K562 (cell line): ENCODE measurements around the gene GALNT7. TPM values are rescaled to one million over a fixed set of nuclear protein-coding genes. Genes with fewer than 3 reads are reported as not detected.
A peak's percentile ranks its signal among the peaks of the same experiment; 100 is the strongest.

Source experiments
- COPS2 ChIP-seq: fragments of 450-650 bp; conservative IDR thresholded peaks from 2 replicates; pipeline ENCODE4 v1.6.1; 2016; ENCODE audit warnings: mild to moderate bottlenecking, moderate library complexity
- GABPB2 ChIP-seq: fragments of 250-450 bp; sonication (Bioruptor Pico); conservative IDR thresholded peaks from 2 replicates; pipeline ENCODE4 v1.5.1; 2021; ENCODE audit warnings: mild to moderate bottlenecking
- MED1 ChIP-seq: sonication (generic); formaldehyde crosslinking; IDR thresholded peaks from 2 replicates; pipeline ENCODE4 v1.8.1; 2023; ENCODE audit warnings: missing genetic modification reagents, borderline replicate concordance
- SAP30 ChIP-seq: fragments of 200-600 bp; sonication (generic); IDR thresholded peaks from 2 replicates; pipeline ENCODE4 v1.6.1; 2012; ENCODE audit warnings: borderline replicate concordance, low read depth, mild to moderate bottlenecking, moderate library complexity, low read length, control low read depth, inconsistent platforms; ENCODE audit not compliant: insufficient read depth, poor library complexity, severe bottlenecking
- TEAD1 ChIP-seq, 2 experiments: fragments of 450-650 bp in 1 of 2; sonication (generic) in 1 of 2; formaldehyde crosslinking; IDR thresholded peaks; 2 replicates each; pipeline versions ENCODE4 v1.4.0 to v1.8.0; 2020 to 2022; ENCODE audit warnings: mild to moderate bottlenecking in 2 of 2, missing genetic modification reagents in 1 of 2
- polyA plus RNA-seq, 8 experiments: library from polyadenylated mRNA; depleted of rRNA in 4 of 8; stranded (reverse) in 5 of 8; unstranded in 3 of 8; fragments of >200 nt; fragmentation: Nextera tagmentation in 2 of 8; fragmentation: Illumina TruSeq in 1 of 8; extraction: Ambion mirVana in 2 of 8; extraction: Trizol in 1 of 8; gene quantifications; 2 replicates each; pipeline versions ENCODE4 v1.2.1 to v1.2.3, GENCODE V29; 2011 to 2014; ENCODE audit warnings: inconsistent platforms in 1 of 8, missing spikeins in 1 of 8
- total RNA-seq, 7 experiments: library from RNA; depleted of rRNA in 6 of 7; stranded (reverse); fragments of >200 nt in 6 of 7; fragmentation: Illumina TruSeq in 2 of 7; extraction: Trizol in 2 of 7; gene quantifications; 2 replicates each; pipeline versions ENCODE4 v1.2.1 to v1.2.3, GENCODE V29; 2011 to 2021; ENCODE audit warnings: low replicate concordance in 1 of 7
- TF ChIP-seq, protein P1 (sequence below), 2 experiments: IDR thresholded peaks in 1 of 2; conservative IDR thresholded peaks in 1 of 2; 2 replicates each; pipeline ENCODE4 v1.6.1; 2016; ENCODE audit warnings: low read depth in 2 of 2, mild to moderate bottlenecking in 1 of 2, missing compliant biosample characterization in 1 of 2, missing genetic modification characterization in 1 of 2, moderate library complexity in 1 of 2
- TF ChIP-seq, protein P2 (sequence below): fragments of 450-650 bp; IDR thresholded peaks from 2 replicates; pipeline ENCODE4 v1.6.1; 2016; ENCODE audit warnings: low read depth
- TF ChIP-seq, protein P3 (sequence below), 2 experiments: fragments of 450-650 bp; IDR thresholded peaks; 2 replicates each; pipeline ENCODE4 v1.6.1; 2018; ENCODE audit warnings: mild to moderate bottlenecking in 2 of 2, low read depth in 1 of 2; ENCODE audit not compliant: partially characterized antibody in 2 of 2

The GALNT7 gene
- total and polyA plus RNA-seq, 9 of the 15 experiments (the other 6 are each of a cell fraction or from before 2014, with no cell fraction given) = 16.7 to 38.7 (median 31.1) TPM

DNA sequence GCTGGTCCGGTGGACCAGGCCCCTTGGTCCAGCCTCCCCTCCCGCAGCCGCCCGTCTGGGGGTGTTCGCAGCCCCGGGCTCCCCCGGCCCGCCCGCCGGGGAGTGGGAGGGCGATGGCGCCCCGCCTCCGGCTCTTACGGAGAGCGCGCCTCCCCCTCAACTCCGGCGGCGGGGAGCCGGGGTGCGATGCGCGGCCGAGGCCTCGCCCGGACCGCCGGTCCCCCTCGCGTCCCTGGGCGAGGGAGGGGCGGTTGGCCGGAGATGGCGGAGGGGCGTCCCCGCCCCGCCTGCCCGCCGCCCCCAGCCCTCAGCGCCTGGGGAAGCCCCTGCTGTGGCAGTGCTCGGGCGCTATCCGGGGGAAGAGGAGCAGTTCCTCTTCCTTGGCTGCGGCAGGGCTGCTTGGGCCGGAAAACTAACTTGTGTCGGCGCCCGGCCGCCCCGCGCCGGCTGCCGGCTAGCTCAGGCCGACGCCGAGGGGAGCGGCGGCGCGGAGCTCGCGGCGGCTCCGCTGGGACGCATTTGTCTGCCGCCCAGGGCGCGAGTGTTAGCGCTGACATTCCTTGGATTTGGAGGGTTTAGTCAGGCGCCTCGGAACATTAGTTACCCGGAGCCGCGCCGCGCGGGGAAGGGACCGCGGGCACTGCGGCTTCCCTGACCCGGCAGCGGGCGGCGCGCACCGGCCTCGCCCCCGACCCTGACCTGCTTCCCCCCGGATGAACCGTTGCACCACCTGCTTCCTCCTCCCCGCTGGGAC is 994 bp downstream of the GALNT7 start (continued):
- TF ChIP-seq MED1 (CRISPR knock-in tag) (no peak), TEAD1 (CRISPR knock-in tag; IDR thresholded peaks at IDR 0.05) (peak in 1 of 2 experiments; percentile 43; a peak in 1 of 4 replicates), COPS2 (no peak), SAP30 (peak; percentile 44), GABPB2 (CRISPR knock-in tag) (no peak)
- TF ChIP-seq, protein P1, sequence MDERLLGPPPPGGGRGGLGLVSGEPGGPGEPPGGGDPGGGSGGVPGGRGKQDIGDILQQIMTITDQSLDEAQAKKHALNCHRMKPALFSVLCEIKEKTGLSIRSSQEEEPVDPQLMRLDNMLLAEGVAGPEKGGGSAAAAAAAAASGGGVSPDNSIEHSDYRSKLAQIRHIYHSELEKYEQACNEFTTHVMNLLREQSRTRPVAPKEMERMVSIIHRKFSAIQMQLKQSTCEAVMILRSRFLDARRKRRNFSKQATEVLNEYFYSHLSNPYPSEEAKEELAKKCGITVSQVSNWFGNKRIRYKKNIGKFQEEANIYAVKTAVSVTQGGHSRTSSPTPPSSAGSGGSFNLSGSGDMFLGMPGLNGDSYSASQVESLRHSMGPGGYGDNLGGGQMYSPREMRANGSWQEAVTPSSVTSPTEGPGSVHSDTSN (CRISPR knock-in tag; IDR thresholded peaks at IDR 0.05; ENCODE audit: low read depth) = no peak
- TF ChIP-seq, protein P1 (tag; conservative IDR thresholded peaks at IDR 0.05; ENCODE audit: low read depth) = no peak
- TF ChIP-seq, protein P2, sequence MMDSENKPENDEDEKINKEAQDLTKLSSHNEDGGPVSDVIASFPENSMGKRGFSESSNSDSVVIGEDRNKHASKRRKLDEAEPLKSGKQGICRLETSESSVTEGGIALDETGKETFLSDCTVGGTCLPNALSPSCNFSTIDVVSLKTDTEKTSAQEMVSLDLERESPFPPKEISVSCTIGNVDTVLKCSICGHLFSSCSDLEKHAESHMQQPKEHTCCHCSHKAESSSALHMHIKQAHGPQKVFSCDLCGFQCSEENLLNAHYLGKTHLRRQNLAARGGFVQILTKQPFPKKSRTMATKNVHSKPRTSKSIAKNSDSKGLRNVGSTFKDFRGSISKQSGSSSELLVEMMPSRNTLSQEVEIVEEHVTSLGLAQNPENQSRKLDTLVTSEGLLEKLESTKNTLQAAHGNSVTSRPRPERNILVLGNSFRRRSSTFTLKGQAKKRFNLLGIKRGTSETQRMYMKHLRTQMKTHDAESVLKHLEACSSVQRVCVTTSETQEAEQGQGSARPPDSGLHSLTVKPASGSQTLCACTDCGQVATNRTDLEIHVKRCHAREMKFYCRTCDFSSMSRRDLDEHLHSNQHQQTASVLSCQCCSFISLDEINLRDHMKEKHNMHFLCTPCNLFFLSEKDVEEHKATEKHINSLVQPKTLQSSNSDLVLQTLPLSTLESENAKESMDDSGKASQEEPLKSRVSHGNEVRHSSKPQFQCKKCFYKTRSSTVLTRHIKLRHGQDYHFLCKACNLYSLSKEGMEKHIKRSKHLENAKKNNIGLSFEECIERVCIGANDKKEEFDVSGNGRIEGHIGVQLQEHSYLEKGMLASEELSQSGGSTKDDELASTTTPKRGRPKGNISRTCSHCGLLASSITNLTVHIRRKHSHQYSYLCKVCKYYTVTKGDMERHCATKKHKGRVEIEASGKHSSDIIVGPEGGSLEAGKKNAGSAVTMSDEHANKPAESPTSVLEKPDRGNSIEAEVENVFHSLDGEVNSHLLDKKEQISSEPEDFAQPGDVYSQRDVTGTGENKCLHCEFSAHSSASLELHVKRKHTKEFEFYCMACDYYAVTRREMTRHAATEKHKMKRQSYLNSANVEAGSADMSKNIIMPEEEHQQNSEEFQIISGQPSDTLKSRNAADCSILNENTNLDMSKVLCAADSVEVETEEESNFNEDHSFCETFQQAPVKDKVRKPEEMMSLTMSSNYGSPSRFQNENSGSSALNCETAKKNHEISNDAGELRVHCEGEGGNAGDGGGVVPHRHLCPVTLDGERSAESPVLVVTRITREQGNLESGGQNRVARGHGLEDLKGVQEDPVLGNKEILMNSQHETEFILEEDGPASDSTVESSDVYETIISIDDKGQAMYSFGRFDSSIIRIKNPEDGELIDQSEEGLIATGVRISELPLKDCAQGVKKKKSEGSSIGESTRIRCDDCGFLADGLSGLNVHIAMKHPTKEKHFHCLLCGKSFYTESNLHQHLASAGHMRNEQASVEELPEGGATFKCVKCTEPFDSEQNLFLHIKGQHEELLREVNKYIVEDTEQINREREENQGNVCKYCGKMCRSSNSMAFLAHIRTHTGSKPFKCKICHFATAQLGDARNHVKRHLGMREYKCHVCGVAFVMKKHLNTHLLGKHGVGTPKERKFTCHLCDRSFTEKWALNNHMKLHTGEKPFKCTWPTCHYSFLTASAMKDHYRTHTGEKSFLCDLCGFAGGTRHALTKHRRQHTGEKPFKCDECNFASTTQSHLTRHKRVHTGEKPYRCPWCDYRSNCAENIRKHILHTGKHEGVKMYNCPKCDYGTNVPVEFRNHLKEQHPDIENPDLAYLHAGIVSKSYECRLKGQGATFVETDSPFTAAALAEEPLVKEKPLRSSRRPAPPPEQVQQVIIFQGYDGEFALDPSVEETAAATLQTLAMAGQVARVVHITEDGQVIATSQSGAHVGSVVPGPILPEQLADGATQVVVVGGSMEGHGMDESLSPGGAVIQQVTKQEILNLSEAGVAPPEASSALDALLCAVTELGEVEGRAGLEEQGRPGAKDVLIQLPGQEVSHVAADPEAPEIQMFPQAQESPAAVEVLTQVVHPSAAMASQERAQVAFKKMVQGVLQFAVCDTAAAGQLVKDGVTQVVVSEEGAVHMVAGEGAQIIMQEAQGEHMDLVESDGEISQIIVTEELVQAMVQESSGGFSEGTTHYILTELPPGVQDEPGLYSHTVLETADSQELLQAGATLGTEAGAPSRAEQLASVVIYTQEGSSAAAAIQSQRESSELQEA = no peak
- TF ChIP-seq, protein P3, sequence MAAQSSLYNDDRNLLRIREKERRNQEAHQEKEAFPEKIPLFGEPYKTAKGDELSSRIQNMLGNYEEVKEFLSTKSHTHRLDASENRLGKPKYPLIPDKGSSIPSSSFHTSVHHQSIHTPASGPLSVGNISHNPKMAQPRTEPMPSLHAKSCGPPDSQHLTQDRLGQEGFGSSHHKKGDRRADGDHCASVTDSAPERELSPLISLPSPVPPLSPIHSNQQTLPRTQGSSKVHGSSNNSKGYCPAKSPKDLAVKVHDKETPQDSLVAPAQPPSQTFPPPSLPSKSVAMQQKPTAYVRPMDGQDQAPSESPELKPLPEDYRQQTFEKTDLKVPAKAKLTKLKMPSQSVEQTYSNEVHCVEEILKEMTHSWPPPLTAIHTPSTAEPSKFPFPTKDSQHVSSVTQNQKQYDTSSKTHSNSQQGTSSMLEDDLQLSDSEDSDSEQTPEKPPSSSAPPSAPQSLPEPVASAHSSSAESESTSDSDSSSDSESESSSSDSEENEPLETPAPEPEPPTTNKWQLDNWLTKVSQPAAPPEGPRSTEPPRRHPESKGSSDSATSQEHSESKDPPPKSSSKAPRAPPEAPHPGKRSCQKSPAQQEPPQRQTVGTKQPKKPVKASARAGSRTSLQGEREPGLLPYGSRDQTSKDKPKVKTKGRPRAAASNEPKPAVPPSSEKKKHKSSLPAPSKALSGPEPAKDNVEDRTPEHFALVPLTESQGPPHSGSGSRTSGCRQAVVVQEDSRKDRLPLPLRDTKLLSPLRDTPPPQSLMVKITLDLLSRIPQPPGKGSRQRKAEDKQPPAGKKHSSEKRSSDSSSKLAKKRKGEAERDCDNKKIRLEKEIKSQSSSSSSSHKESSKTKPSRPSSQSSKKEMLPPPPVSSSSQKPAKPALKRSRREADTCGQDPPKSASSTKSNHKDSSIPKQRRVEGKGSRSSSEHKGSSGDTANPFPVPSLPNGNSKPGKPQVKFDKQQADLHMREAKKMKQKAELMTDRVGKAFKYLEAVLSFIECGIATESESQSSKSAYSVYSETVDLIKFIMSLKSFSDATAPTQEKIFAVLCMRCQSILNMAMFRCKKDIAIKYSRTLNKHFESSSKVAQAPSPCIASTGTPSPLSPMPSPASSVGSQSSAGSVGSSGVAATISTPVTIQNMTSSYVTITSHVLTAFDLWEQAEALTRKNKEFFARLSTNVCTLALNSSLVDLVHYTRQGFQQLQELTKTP (IDR thresholded peaks at IDR 0.05; ENCODE audit: low read depth in 1 of 2, partially characterized antibody in 2 of 2) = no peak
